ENCODE measurements around the gene NCOR1.
"Not testable (repeated sequence)": the region's sequence is repeated elsewhere in the genome, so short reads cannot be mapped to it uniquely, and the experiment has no call there.

NCOR1 gene

DNA sequence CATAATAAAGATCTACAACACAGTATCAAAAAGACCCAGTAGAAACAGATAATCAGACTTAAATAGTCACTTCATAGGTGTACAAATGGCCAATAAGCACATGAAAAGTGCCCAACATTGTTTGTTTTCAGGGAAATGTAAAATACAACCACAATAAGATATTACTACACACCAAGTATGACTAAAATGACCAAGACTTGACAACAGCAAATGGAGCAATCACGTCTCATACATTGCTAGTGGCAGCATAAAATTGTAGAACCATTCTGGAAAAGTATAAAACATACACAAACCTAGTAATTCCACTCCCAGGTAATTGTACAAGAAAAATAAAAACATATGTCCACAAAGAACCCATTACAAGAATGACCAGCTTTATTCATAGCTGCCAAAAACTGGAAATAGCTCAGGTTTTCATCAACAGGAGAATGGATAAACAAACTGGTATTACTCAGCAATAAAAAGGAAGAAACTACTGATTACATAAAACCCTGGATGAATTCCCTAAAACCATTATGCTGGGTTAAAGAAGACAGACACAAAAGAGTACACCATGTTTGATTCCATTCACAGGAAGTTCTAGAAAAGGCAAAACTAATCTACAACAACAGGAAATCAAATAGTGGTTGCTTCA, 130.2 kb downstream of the NCOR1 start:
- DNase-seq, result no peak

DNA sequence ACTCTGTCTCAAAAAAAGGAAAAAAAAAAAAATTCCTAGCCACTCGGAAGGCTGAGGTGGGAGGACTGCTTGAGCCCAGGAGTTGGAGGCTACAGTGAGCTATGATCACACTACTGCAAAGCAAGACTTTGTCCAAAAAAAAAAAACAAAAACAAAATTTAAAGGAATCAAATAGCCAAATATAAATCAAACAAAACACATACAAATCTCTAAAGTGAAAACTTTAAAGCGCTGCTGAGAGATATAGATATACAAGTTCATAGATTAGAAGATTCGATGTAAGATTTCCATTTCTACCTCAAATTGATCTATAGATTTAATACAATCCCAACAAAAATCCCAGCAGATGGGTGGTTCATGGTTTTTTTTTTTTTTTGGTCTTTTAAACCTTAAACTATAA, 132.1 kb downstream of the NCOR1 start:
- DNase-seq, result no peak

DNA sequence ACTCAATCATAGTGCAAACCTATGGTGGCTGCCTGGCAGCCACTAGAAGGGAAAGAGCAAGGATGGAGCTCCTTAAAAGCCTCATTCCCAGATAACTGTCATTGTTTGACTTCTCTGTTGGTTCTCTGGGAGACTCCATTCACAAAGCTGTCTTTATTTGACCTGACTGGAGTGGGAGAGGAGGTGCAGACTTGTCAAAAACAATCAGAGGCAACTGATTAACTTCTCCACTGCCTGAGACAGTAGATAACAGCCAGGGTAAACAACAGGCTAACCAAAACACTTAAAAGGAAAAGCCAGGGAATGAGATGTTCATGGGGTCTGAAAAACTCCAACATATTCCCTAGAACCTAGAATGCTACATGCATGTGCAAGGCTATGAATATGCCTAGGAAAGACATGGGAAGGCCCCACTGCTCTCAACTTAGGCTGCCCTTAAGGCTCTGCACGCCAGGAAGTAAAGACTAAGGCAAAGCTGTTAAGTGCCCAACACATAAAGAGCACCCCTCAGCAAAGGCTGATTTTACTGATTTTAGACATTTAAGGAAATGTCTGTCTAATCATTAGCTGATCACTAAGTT, 133.7 kb downstream of the NCOR1 start:
- no peak for DNase-seq

DNA sequence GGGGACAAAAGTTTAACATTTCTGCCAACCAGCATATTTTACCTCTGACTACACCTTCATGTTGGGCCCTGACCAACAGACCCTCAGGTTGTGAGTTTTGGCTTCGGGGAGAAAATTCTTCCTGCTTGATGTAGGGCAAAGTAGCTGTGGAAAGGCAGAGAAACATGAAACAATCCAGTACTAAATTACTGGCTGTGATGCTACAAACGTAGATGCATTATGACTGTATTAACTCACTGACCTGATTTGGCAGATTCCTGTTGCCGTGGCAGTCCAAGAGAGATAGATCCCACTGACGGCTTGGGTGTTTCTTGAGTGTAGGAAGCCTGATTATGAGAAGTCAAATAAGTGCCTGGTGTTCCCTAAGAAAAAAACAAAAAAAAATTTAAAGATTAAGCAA, 135.0 kb downstream of the NCOR1 start:
- DNase-seq, result no peak

DNA sequence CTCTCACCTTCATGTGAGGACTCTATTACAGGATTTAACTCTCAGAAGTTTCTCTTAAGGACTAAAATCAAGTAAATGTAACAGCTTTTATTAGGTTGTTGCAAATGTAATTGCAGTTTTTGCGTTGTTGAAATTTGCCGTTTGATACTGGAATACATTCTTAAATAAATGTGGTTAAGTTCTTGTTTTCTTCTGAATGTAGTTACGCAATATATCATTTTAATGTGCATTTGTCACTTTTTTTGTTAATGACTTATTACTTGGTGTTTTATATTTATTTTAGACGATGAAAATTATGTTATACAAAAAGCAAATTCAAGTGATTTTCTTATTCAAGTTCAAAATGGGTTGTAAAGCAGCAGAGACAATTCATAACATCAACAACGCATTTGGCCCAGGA, 139.4 kb downstream of the NCOR1 start:
- DNase-seq, result no peak

DNA sequence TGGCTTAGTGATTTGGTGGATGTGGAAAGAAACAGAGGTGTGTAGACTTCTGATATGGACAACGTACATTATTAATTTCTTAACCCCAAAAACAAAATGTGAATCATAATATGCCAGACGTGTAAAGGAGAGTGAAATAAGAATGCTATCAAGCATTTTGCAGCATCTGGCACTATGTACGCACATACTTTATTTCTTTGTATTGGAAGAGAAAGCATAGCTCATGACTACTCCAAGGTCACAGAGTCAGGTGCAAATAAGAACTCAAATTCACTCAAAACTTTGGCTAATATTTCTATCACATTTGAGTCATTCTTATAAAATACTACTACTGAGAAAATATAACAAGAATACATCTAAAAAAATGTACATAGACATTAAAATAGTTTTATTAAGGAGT, 140.9 kb downstream of the NCOR1 start:
- DNase-seq, result no peak

DNA sequence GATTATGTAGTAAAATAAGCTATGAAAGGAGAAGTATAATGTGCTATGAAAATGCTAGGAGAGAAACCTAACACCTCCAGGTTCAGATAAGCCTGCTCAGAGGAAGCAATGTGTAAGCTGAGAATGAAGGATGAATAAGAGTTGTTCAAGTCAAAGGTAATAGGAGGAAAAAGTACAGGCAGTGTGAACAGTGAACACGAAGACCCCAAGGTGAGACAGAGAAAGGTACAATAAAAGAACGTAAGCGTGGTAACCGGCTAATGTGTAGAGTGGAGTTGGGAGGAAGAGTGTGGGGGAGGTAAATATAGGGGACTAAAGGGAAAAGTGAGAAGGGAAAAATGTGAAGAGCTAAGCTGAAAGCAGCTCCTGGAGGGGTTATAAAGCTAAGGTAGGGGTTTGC, 141.5 kb downstream of the NCOR1 start:
- DNase-seq, result no peak

DNA sequence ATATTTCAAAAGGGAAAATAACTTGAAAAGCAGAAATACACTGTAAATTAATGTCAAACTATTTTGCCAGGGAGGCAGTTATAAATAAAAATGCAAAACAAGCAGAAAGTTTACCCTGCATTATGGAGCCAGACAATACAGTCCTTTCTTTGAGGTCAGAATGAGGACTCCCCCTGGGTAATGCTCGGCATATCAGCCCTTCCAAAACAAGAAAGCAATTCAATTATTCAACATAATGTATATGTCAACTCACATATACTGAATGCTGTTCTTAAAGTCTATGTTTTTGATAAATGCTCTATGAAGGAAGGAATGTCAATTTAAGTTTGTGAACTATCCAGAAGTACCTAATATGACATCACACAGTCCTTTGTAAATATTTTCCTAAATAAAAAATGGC, 143.3 kb downstream of the NCOR1 start:
- DNase-seq, result no peak

DNA sequence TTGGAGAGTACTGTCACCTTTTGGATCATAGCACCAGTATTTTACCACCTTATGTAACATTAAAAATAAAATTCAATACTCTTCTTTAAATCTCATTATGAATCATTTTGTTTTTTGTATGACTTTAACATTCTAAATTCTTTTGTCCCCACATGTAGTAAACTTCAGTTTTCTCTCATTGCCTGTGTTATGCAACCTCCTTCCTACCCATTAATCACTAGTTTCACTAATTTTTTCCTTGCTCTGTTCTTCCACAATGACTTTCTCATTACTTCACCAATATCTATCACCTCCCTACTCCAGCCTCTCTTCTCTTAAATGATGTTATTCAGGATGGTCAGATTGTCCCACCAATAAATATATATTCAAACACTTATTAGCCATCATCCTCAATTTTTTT, 147.0 kb downstream of the NCOR1 start:
- no peak for DNase-seq

DNA sequence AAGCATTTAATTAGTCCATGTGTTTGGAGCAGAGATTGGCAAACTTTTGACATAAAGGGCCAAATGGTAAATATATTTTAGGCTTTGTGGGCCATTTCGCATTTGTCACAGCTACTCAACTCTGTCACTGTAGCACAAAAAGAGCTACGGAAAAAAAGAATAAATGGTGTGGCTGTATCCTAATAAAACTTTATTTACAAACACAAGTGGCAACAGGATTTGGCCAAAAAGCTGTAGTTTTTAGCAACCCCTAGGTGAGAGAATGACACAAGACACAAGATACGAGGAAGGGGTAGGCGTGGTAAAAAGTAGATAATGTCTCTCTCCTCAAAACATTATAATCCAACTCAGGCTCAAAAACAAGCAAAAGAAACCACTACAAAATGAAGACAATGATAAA, 149.2 kb downstream of the NCOR1 start:
- no peak for DNase-seq

DNA sequence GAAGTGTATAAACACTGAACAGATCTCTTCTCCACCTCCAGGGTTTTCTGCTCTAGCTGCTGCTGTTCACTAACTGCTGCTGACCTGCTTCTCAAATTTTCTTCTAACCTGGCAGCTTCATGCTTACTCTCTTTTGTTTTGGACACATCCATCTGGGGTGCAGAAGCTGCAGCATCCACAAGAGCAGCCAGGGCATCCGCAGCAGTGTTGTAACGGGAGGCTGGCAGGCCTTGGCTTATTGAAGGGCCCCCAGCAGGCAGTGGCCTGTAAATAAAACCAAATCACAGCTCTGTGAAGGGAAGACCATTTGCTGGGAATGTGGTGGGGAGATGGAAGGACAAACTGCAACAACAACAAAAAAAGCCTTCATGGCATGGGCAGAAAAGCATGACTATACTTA, 153.7 kb downstream of the NCOR1 start:
- no peak for DNase-seq

DNA sequence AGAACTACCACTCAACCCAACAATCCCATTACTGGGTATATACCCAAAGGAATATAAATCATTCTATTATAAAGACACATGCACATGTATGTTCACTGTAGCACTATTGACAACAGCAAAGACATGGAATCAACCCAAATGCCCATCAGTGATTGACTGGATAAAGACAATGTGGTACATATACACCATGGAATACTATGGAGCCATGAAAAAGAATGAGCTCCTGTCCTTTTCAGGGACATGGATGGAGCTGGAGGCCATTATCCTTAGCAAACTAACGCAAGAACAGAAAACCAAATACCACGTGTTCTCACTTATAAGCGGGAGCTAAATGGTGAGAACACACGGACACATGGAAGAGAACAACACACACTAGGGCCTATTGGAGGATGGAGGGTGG, 160.2 kb downstream of the NCOR1 start:
- not testable (repeated sequence) for DNase-seq

DNA sequence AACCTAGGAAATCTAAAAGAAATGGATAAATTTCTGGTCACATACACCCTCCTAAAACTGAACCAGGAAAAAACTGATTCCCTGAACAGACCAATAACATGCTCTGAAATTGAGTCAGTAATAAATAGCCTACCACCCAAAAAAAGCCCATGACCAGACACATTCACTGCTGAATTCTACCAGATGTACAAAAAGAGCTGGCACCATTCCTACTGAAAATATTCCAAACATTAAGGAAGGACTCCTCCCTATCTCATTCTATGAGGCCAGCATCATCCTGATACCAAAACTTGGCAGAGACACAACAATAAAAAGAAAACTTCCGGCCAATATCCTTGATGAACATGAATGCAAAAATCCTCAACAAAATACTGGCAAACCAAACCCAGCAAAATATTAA, 162.8 kb downstream of the NCOR1 start:
- no peak for DNase-seq

DNA sequence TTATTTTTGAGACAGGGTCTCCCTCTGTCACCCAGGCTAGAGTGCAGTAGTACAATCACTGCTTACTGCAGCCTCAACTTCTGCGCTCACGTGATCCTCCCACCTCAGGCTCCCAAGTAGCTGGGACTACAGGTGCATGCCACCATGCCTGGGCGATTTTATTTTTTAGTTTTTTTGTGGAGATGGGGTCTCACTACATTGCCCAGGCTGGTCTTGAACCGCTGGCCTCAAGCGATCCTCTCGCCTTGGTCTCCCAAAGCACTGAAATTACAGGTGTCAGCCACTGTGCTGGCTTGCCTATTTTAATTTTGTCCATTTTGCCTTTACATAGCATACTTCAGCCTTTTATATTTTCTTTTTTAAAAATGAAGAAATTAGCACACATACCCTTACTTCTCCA, 164.5 kb downstream of the NCOR1 start:
- no peak for DNase-seq

DNA sequence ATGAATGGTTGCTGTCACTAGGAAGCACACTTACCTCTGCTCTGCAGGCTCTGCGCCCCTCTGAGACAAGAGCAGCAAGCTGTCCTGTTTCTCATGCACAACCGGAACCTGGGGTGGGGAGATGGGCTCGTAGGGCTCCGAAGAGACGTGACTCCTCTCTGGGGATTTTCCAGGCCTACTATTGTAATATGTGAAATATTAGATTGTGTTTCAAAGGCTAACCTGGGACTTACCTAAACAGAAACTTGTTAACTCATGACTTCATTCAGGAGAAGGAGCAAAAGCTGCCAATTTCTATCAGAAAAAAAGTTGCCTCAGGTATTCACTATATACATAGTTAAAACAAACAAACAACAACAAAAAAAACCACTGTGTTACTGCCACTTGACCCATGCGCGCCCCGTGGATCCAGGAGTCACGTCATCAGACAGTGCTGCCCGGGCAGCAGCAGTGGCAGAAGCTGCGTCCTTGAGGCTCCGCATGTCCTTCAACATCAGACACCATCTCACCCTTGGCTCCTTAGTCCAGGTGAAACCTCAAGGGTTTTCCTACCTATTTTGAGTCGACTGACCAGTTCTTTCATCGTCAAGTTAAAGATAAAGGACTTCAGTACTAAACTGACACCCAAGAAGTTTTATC, 166.4 kb downstream of the NCOR1 start:
- no peak for DNase-seq

DNA sequence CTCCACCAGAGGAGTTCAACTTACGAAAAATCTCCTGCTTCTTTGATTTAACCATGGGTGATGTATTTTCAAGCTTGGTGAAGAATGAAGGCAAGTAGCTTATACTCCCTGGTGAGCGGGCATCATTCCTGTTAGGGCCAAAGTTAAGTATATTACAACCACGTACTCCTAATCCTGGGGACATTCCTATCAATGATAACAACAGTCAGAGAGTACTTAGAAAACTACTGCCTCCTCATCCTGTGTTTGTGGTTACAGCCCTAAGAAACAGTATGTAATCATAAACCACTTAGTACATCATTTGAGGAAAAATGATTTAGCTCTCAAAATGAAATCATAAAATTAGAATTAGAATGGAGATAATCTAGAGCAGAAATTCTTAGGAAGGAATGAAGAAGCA, 168.4 kb downstream of the NCOR1 start:
- no peak for DNase-seq

DNA sequence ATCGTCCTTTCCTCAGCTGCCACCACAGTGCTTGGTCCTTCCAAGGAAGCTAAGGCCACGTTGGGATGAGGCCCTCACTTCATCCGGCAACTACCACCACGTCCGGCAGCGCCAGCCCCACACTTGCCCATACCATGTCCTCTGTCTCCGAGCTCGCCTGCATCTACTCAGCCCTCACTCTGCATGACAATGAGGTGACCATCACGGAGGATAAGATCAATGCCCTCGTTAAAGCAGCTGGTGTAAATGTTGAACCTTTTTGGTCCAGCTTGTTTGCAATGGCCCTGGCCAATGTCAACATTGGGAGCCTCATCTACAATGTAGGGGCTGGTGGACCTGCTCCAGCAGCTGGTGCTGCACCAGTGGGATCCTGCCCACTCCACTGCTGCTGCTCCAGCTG, 170.8 kb downstream of the NCOR1 start:
- no peak for DNase-seq

DNA sequence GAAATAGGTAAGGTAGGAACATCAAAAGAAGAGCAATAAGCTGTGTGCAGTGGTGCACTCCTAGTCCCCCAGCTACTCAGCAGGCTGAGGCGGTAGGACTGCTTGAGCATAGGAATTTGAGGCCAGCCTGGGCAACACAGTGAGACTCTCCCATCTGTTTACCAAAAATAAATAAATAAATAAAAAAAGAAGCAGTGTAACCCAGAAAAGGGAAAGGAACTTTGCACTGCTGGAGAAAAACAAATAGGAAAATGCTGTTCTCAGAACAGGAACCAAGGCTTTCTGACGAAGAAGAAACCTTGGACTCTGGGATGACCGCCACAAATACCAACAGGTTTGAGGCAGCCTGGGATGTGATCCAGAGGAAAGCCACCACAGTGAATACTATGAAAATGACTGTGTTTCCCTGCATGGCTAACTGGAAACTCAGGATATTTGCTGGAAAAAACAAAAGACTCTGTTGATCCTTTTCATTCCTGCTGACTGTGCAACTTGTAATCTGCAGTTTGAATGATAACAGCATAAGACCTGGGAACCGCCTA, 174.6 kb downstream of the NCOR1 start:
- DNase-seq, result no peak

DNA sequence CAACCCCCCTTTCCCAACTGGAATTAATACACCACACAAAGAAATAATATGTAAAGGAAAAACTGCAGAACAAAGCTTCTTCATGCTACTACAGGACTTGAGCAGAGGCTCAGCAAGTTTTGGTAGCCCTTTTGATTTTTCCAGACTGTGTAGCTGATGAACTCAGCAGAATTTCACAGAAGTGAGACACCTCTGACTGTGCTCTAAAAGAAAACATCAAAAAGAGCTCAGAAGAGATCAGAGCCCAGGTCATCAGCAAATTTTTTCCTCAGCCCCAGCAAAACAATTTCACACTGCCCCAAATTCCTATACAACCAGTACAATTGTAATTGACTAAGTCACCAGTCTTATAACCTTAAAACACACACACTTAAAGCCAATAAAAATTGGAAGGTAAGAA, 177.7 kb downstream of the NCOR1 start:
- no peak for DNase-seq

DNA sequence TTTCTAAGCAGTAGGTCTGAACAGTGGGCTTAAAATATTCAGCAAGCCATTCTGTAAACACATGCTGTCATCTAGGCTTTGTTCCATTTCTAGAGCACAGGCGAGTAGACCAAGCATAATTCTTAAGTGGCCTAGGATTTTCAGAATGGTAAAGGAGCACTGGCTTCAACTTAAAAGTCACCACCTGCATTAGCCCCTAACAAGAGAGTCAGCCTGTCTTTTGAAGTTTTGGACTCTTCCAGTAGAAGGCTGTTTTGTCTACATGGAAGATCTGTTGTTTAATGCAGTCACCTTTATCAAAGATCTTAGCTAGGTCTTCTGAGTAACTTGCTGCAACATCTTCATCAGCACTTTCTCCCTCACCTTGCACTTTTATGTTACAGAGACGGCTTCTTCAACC, 179.1 kb downstream of the NCOR1 start:
- no peak for DNase-seq

DNA sequence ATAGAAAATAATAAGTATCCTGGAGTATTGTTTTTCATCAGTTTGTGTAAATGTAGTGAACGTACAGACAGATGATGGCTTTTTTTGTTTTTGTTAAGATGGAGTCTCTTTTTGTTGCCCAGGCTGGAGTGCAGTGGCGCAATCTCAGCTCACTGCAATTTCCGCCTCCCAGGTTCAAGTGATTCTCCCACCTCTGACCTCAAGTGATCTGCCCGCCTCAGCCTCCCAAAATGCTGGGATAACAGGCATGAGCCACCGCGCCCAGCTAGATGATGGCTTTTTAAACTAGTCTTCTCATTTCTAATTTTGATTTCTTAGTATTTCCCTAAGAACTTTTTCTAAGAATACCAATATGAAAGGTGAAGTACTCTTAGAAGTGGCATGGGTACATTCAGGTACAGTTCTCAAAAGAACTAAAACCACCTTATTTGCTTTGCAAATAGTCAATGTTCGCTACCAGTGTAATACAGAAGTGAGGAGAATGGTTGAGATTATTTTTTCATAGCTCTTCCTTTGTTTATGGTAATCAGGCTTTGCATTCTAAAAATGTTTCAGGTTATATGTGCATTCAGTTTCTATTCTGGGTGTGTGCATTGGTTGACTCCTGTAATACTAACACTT, 181.5 kb downstream of the NCOR1 start:
- DNase-seq, result no peak

DNA sequence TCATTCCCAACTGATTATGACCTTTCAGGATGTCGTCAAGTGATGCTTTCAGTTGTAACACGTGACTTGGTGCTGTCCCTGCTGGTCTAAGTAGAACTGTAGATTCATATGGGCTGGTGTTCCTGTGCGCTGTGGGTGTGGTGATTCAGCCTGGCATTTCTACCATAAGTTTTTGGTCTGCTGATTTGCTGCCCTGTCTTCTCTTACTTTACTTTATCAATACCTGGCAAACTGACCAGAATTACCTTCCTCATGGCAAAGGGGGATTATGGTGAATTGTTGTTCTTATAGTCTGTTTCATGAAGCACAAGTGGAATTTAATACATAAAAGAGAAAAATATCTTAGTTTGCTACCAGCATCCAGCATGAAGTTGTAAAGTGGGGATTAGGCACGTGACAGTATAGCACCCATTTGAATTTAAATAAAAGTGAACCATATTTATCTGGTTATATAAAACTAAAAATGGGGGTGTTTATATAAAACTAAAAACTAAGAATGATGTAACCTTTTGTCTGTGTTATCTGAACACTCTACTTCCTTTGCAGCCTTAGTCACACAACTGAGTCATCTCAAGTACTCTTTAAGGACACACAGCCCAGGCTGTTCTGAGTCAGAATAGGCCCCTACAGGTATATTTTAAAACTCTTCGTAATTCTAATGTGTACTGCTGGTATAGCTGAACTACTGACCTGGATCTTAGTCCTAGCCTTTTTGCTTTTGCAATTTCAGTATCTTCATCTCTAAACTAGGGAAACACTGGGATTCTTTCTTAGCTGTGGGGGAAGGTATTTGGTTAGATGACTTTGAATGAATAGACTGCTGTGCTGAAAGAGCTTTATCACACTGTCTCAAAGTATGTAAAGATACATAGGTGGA, 187.4 kb downstream of the NCOR1 start:
- no peak for DNase-seq

DNA sequence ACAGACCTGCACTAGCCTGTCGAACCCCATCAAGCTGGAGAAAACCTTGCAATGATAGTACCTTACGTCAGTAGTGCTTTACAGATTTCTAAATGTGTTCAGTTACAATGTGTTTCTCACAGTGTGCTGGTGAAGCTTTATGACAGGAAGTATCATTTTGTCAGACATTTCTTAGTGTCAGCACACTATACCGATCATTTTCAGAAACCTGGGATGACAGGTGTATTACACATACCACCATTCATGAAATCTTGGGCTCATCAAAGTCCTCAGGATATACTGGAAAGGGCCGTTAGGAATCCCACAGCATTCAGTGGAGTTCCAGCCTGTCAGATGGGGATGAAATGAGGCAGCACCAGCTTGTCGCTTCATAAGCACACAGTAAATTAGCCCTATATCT, 188.4 kb downstream of the NCOR1 start:
- DNase-seq, result no peak

Measured in activated CD4-positive, alpha-beta T cell treated with anti-CD3 and anti-CD28 coated beads, Interleukin-2, amount 50 U/mL, for 1 hour (primary cell).